ENCODE results near the gene MGAT4D.

DNA sequence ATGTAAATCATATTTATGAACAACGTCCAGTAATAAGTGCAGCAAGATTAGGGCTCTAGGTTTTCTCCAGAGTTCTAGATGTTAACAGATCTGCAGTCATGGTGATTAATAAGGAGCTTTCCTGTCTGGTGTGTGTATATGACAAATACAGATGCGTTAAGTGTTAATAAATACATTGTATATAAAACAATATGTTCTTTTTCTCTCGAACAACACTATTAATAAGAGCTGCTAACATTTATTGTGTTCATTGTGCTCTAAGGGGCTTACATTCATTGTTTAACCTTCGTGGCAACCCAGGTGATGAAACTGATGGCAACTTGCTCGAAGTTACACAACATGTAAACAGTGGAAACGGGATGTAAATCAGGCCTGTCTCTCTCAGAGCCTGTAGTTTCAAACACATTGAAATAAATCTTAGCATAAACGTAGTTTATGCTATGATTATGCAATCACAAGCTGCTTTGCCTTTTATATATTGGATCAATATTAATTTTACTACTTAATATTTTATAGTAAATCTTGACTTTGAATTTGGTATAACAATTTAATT, 70.1 kb downstream of the MGAT4D start:
- TF ChIP-seq, protein P1, sequence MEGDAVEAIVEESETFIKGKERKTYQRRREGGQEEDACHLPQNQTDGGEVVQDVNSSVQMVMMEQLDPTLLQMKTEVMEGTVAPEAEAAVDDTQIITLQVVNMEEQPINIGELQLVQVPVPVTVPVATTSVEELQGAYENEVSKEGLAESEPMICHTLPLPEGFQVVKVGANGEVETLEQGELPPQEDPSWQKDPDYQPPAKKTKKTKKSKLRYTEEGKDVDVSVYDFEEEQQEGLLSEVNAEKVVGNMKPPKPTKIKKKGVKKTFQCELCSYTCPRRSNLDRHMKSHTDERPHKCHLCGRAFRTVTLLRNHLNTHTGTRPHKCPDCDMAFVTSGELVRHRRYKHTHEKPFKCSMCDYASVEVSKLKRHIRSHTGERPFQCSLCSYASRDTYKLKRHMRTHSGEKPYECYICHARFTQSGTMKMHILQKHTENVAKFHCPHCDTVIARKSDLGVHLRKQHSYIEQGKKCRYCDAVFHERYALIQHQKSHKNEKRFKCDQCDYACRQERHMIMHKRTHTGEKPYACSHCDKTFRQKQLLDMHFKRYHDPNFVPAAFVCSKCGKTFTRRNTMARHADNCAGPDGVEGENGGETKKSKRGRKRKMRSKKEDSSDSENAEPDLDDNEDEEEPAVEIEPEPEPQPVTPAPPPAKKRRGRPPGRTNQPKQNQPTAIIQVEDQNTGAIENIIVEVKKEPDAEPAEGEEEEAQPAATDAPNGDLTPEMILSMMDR (IDR thresholded peaks at IDR 0.05; ENCODE audit: low read depth, low read length, missing input control): no peak
- no peak for TF ChIP-seq RAD21 (IDR thresholded peaks at IDR 0.05)
- TF ChIP-seq JUND (IDR thresholded peaks at IDR 0.05): no peak
- TF ChIP-seq TAF1 (conservative IDR thresholded peaks at IDR 0.05): no peak
